HepG2 (cell line): ENCODE measurements around the gene CHRNB1. TPM values are rescaled to one million over a fixed set of nuclear protein-coding genes. Genes with fewer than 3 reads are reported as not detected.

ENCODE experiments used
- ATAC-seq: fragments of 200-7000 bp; cut with Tn5 transposase; 3 replicates; pipeline ENCODE4 v1.9.1; 2020; ENCODE audit warnings: mild to moderate bottlenecking, moderate library complexity
- BruUV-seq: library from RNA; stranded (reverse); fragments of 400-500 nt; replicated peaks from 2 replicates; lab custom pipeline; 2021; lab: Mats Ljungman, UMichigan
- CTCF ChIA-PET: fragments of 300-600 bp; formaldehyde crosslinking; extraction: SDS; loops from one replicate; lab custom pipeline; 2021; ENCODE audit warnings: low total read pairs, inconsistent platforms, low intra/inter-chr PET ratio; lab: Yijun Ruan, JAX
- POLR2A ChIA-PET: fragments of 350-600 bp; sonication (Branson Sonifier 250); formaldehyde crosslinking; loops from one replicate; lab custom pipeline; 2020; ENCODE audit warnings: antibody characterized with exemption, inconsistent platforms; lab: Yijun Ruan, JAX
- DNase-seq: peaks from one replicate; pipeline ENCODE4 v3.0.0-alpha.2; 2015; ENCODE audit warnings: low spot score
- FAIRE-seq: peaks from 3 replicates; lab custom pipeline; 2011; peaks lifted over from hg19 to GRCh38; lab: Jason Lieb, UNC
- H2AFZ ChIP-seq: one replicate; pipeline ENCODE4 v1.6.1; 2011; ENCODE audit warnings: low read length, inconsistent platforms
- H3K27ac ChIP-seq: fragments of 300-600 bp; 3 replicates; pipeline ENCODE4 v1.8.0; 2011; ENCODE audit warnings: mixed run types, mild to moderate bottlenecking, mixed read lengths, low read length, inconsistent platforms; ENCODE audit not compliant: insufficient read depth; ENCODE audit errors: extremely low read length
- H3K27me3 ChIP-seq, 2 experiments: fragments of 200-600 bp in 1 of 2; 2 replicates in 1 of 2; 3 replicates in 1 of 2; pipeline versions ENCODE4 v1.6.0 to v1.8.0; 2011; ENCODE audit warnings: low read length in 2 of 2, mild to moderate bottlenecking in 2 of 2, moderate library complexity in 2 of 2, inconsistent platforms in 1 of 2; ENCODE audit not compliant: insufficient read depth in 2 of 2, control insufficient read depth in 1 of 2
- H3K36me3 ChIP-seq, 2 experiments: fragments of 200-600 bp in 1 of 2; replicated peaks in 1 of 2; 2 replicates in 1 of 2; 3 replicates in 1 of 2; pipeline versions ENCODE4 v1.5.1 to v1.8.0; 2011; ENCODE audit warnings: low read length in 2 of 2, inconsistent platforms in 1 of 2; ENCODE audit not compliant: insufficient read depth in 2 of 2, control insufficient read depth in 1 of 2
- H3K4me1 ChIP-seq: 2 replicates; pipeline ENCODE4 v1.5.1; 2012; ENCODE audit warnings: low read length, inconsistent platforms; ENCODE audit not compliant: insufficient read depth
- H3K4me2 ChIP-seq: 2 replicates; pipeline ENCODE4 v1.6.0; 2011; ENCODE audit warnings: low read depth, low read length, inconsistent platforms
- H3K4me3 ChIP-seq, 3 experiments: fragments of 200-600 bp in 1 of 3; sonication (generic), shearing (Covaris generic) in 1 of 3; replicated peaks in 1 of 3; 2 replicates each; pipeline ENCODE4 v1.5.1; 2011 to 2016; ENCODE audit warnings: low read length in 3 of 3, inconsistent platforms in 2 of 3, low read depth in 2 of 3, mild to moderate bottlenecking in 2 of 3, control low read depth in 1 of 3, mixed read lengths in 1 of 3; ENCODE audit not compliant: insufficient read depth in 1 of 3
- H3K79me2 ChIP-seq: one replicate; pipeline ENCODE4 v1.6.1; 2011; ENCODE audit warnings: low read length, inconsistent platforms; ENCODE audit not compliant: insufficient read depth
- H3K9ac ChIP-seq: 2 replicates; pipeline ENCODE4 v1.6.0; 2011; ENCODE audit warnings: mild to moderate bottlenecking, low read depth, low read length, inconsistent platforms; ENCODE audit not compliant: insufficient read depth
- H3K9me3 ChIP-seq: 2 replicates; pipeline ENCODE4 v1.5.1; 2012; ENCODE audit warnings: mild to moderate bottlenecking, low read length
- H4K20me1 ChIP-seq: 2 replicates; pipeline ENCODE4 v1.6.0; 2011; ENCODE audit warnings: inconsistent platforms, mild to moderate bottlenecking, low read length, moderate library complexity; ENCODE audit not compliant: insufficient read depth
- ARID2 ChIP-seq: sonication (generic); formaldehyde crosslinking; IDR thresholded peaks from 2 replicates; pipeline ENCODE4 v1.8.1; 2022; ENCODE audit warnings: mild to moderate bottlenecking, missing genetic modification reagents, borderline replicate concordance
- CEBPG ChIP-seq: IDR thresholded peaks from 2 replicates; pipeline ENCODE4 v1.6.1; 2016
- HNRNPK ChIP-seq: fragments of 200-400 bp; formaldehyde crosslinking; IDR thresholded peaks from 2 replicates; pipeline ENCODE4 v1.6.1; 2018; ENCODE audit warnings: low read length, low read depth, moderate library complexity, mild to moderate bottlenecking; ENCODE audit not compliant: poor library complexity, severe bottlenecking
- KAT7 ChIP-seq: IDR thresholded peaks from 2 replicates; pipeline ENCODE4 v1.6.1; 2018; ENCODE audit warnings: borderline replicate concordance, missing compliant biosample characterization
- KMT2B ChIP-seq: IDR thresholded peaks from 2 replicates; pipeline ENCODE4 v1.6.1; 2016; ENCODE audit warnings: missing genetic modification reagents, missing compliant biosample characterization
- NCOA5 ChIP-seq: sonication (generic); formaldehyde crosslinking; IDR thresholded peaks from 2 replicates; pipeline ENCODE4 v1.4.0; 2020; ENCODE audit warnings: missing genetic modification reagents
- NFATC3 ChIP-seq: sonication (generic); formaldehyde crosslinking; IDR thresholded peaks from 2 replicates; pipeline ENCODE4 v1.5.1; 2020; ENCODE audit warnings: mild to moderate bottlenecking, missing genetic modification reagents
- NFE2 ChIP-seq: sonication (generic); formaldehyde crosslinking; IDR thresholded peaks from 2 replicates; pipeline ENCODE4 v1.4.0; 2020; ENCODE audit warnings: missing genetic modification reagents
- NONO ChIP-seq, 2 experiments: fragments of 450-650 bp in 1 of 2; sonication (generic) in 1 of 2; formaldehyde crosslinking in 1 of 2; IDR thresholded peaks in 1 of 2; conservative IDR thresholded peaks in 1 of 2; 2 replicates each; pipeline versions ENCODE4 v1.6.1 to v1.8.0; 2017 to 2022; ENCODE audit warnings: mild to moderate bottlenecking in 1 of 2, missing genetic modification reagents in 1 of 2, moderate library complexity in 1 of 2
- RARG ChIP-seq: sonication (generic); formaldehyde crosslinking; IDR thresholded peaks from 2 replicates; pipeline ENCODE4 v1.4.0; 2020; ENCODE audit warnings: low read depth, mild to moderate bottlenecking, missing genetic modification reagents
- TMF1 ChIP-seq: sonication (generic); formaldehyde crosslinking; IDR thresholded peaks from 2 replicates; pipeline ENCODE4 v1.8.1; 2022; ENCODE audit warnings: low read depth, missing genetic modification reagents
- ZFP82 ChIP-seq: sonication (generic); formaldehyde crosslinking; IDR thresholded peaks from 2 replicates; pipeline ENCODE4 v1.5.1; 2020; ENCODE audit warnings: mild to moderate bottlenecking, missing genetic modification reagents, borderline replicate concordance
- ZNF30 ChIP-seq: sonication (generic); formaldehyde crosslinking; IDR thresholded peaks from 2 replicates; pipeline ENCODE4 v1.5.0; 2020; ENCODE audit warnings: mild to moderate bottlenecking, missing genetic modification reagents
- ZNF44 ChIP-seq: sonication (generic); formaldehyde crosslinking; IDR thresholded peaks from 2 replicates; pipeline ENCODE4 v1.5.1; 2020; ENCODE audit warnings: mild to moderate bottlenecking, missing genetic modification reagents
- ZNF660 ChIP-seq: sonication (generic); formaldehyde crosslinking; IDR thresholded peaks from 2 replicates; pipeline ENCODE4 v1.5.1; 2020; ENCODE audit warnings: mild to moderate bottlenecking, low read depth, missing genetic modification reagents, borderline replicate concordance
- ZNF710 ChIP-seq: sonication (generic); formaldehyde crosslinking; IDR thresholded peaks from 2 replicates; pipeline ENCODE4 v1.5.0; 2020; ENCODE audit warnings: mild to moderate bottlenecking, missing genetic modification reagents, borderline replicate concordance
- ZUFSP ChIP-seq: sonication (generic); formaldehyde crosslinking; IDR thresholded peaks from 2 replicates; pipeline ENCODE4 v1.9.0; 2021; ENCODE audit warnings: missing genetic modification reagents, mild to moderate bottlenecking, borderline replicate concordance
- WGBS: methylation state at CpG from one replicate; pipeline ENCODE4 v1.1.6; 2017; ENCODE audit warnings: low lambda C conversion rate; 5-methylcytosine and 5-hydroxymethylcytosine counted together
- in situ Hi-C: cut with HindIII; loops from 2 replicates; pipeline ENCODE4 v1.10.0; 2017; ENCODE audit warnings: low pct_unique_long_range_greater_than_20kb; ENCODE audit not compliant: extremely low pct_ligation_motif_present
- intact Hi-C: fragments of 100-400 bp; cut with micrococcal nuclease; formaldehyde crosslinking; loops from one replicate; pipeline ENCODE4 v1.10.0; 2022; ENCODE audit not compliant: unreplicated experiment
- polyA plus RNA-seq, 8 experiments: library from polyadenylated mRNA; depleted of rRNA in 3 of 8; stranded (reverse) in 7 of 8; unstranded in 1 of 8; fragments of >200 nt; fragmentation: Illumina TruSeq in 4 of 8; extraction: Trizol in 4 of 8; gene quantifications; 2 replicates each; pipeline versions ENCODE4 v1.2.1 to v1.2.3, GENCODE V29; 2011 to 2016; ENCODE audit warnings: low read depth in 4 of 8, missing spikeins in 1 of 8, mixed read lengths in 1 of 8; ENCODE audit not compliant: insufficient read depth in 1 of 8
- total RNA-seq, 5 experiments: library from RNA; depleted of rRNA; stranded (reverse); fragments of >200 nt; fragmentation: Illumina TruSeq; extraction: Trizol; gene quantifications; 2 replicates each; pipeline ENCODE4 v1.2.3, GENCODE V29; 2016; ENCODE audit warnings: low read depth in 1 of 5
- TF ChIP-seq, protein P1 (sequence below): IDR thresholded peaks from 2 replicates; pipeline ENCODE4 v1.6.1; 2016; ENCODE audit warnings: mild to moderate bottlenecking, missing biosample characterization, missing genetic modification reagents

Gene CHRNB1
- total and polyA plus RNA-seq, 2 of the 13 experiments (the other 11 are each of a cell fraction or from before 2014, with no cell fraction given): 5.4 to 33.7 TPM

DNA sequence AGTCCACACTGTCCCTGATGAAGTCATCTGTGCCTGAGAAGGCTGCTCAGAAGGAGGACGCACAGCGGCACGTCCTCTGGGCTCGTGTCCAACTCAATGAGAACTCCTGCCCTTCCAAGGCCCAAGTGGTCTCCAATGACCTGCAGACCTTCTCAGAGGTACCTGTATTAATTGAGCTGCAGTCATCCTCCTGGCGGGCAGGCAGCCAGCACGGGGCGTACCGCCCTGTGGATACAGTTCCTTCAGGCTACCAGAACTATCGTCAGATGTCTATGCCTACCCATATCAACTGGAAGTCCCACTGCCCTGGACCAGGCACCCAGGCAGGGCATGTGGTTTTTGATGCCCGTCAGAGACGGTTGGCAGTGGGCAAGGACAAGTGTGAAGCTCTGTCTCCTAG lies 12.6 kb upstream of the CHRNB1 start:
- H3K27me3 ChIP-seq: peaks cover 2% of the 10 kb centered on the region in 2 experiments; a peak in 3 of 5 replicates
- H3K36me3 ChIP-seq: no peaks in the 10 kb centered on the region
- peaks cover 19% of the 10 kb centered on the region for H3K4me1 ChIP-seq
- FAIRE-seq (no peak), ATAC-seq (no peak)
- no peak for TF ChIP-seq ZFP82 (CRISPR knock-in tag)
- no peak for TF ChIP-seq ZUFSP
- TF ChIP-seq RARG (CRISPR knock-in tag): no peak
- TF ChIP-seq ZNF44: no peak
- no peak for TF ChIP-seq NCOA5 (CRISPR knock-in tag)
- TF ChIP-seq KMT2B (CRISPR knock-in tag): no peak
- no peak for TF ChIP-seq ZNF660 (CRISPR knock-in tag)
- no peak for TF ChIP-seq TMF1
- no peak for TF ChIP-seq HNRNPK
- TF ChIP-seq ZNF710 (CRISPR knock-in tag): no peak
- TF ChIP-seq ARID2 (CRISPR knock-in tag): no peak
- TF ChIP-seq KAT7 (CRISPR knock-in tag): no peak
- TF ChIP-seq, protein P1, sequence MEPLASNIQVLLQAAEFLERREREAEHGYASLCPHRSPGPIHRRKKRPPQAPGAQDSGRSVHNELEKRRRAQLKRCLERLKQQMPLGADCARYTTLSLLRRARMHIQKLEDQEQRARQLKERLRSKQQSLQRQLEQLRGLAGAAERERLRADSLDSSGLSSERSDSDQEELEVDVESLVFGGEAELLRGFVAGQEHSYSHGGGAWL: no peak
- no peak for TF ChIP-seq NFATC3
- TF ChIP-seq ZNF30 (CRISPR knock-in tag): no peak
- no peak for TF ChIP-seq NFE2 (CRISPR knock-in tag)
- no peak for TF ChIP-seq CEBPG (CRISPR knock-in tag)
- no peak for TF ChIP-seq NONO (IDR thresholded peaks at IDR 0.05)
- no peak for TF ChIP-seq NONO (CRISPR knock-in tag; conservative IDR thresholded peaks at IDR 0.05)
- TF ChIP-seq, all 625 proteins: peak for 0
- 20% methylated on average over 3 of the region's 11 CpGs for WGBS
- Histone ChIP-seq H3K9ac (no peak overlapping the region), H3K4me2 (no peak overlapping the region), H2AFZ (no peak overlapping the region), H3K4me3 (no peak overlapping the region), H4K20me1 (no peaks in the 10 kb centered on the region), H3K27ac (no peak overlapping the region), H3K79me2 (no peaks in the 10 kb centered on the region), H3K9me3 (no peaks in the 10 kb centered on the region)
- intact Hi-C loops: no loop called here
- no TSS peak for BruUV-seq
- no peak for DNase-seq
- ChIA-PET CTCF (no interaction called here), POLR2A (interaction anchor here (0.8 to 1.1 kb wide), 2 partner anchors 28 kb away, joined by 3 to 4 read pairs; partner anchors contain the start of gene TMEM256)
- in situ Hi-C loops: no loop called here
